ENCODE results near the gene STIP1.

STIP1 gene

DNA sequence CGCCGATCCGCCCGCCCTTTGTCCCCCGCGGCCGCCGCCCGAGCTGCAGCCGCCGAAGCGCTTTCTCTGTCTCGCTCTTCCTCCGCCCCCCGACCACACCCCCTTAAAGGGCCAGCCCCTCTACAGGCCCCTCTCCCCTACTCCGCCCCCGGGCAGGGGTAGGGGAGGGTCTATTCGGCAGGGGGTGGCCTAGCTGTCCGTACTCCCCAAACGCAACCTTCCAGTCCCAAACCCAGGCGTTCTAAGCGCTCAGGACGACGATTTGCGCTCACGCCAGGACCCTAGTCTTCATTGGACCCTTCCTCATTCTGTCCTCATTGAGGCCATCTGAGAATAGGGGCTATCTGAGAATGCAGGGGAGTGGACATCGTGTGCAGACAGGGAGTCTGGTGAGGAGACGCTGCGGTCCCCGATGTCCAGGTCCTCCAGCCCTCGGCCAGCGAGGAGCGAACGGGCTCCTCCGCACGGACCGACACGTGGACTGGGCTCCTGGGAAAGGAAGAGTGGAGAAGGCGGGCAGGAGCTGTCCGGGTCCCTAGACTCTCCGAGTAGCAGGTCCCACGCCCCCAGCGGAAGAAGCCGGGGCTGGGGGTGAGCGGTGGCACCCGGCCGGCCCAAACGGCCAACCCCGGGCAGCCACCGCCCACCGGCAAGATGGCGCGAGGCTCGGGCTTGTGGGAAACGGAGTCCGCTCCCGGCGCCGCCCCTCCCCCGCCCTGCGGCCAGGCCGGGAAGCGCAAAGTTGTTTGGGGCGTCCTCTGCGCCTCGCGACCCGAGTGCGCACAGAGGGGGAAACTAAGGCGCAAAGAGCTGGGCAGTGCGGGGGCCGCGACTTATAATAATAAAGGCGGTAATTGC lies 61.1 kb downstream of the STIP1 start, which contains the start of gene PPP1R14B:
PPP1R14B (minus strand) TSS at position 73 of the 858 bp plus-strand sequence. CDS start 270 bp downstream, outside the sequence.
- peak; percentile 86 for DNase-seq (ENCODE audit: low spot score)
- Mint-ChIP-seq H3K9me3 (no peaks in the 10 kb centered on the region), H3K27me3 (ENCODE audit: low read depth) (no peaks in the 10 kb centered on the region), H3K27ac (peak within 1 kb of the TSS; percentile 80), H3K4me1 (ENCODE audit: low read depth) (peaks cover 27% of the 10 kb centered on the region), H3K36me3 (ENCODE audit: low read depth) (peaks cover 14% of the 10 kb centered on the region), H3K4me3 (peak within 1 kb of the TSS; percentile 91)

DNA sequence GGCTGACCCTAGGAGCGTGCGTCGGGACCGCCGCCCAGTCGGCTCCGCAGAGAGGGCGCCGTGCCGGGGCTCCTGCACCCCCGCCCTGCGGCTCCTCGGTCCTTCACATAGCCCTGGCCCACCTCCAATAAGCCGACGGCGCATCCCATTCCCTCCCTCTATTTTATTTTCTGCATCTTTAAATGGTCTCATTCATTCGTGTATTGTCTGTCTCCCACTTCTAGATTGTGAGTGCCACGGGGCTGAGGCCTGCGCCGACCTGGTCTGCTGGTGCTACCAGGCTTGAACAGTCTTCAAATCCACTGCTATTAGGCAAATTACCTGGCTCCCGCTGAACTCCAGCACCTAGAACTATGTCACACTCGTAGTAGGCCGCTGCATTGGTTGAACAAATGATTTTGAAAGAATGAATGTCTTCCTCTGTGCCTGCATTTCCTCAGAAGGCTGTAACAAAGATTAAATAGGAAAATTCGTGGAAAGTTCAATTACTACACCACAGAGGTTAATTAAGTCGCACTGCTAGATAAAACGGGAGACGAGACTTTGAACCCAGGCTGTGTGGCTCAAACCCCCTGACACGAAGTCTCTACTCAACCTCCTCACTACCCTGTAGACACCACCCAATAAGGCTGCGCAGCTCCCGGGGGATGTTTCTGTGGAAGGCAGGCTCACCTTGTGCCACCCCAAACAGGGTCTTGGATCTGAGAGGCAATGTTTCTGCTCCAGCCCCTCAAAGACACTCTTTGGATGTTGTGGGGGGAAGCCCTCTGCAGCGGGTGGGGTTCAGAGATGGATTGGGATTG lies 62.0 kb downstream of the STIP1 start:
- Mint-ChIP-seq H3K27me3 (ENCODE audit: low read depth) (no peaks in the 10 kb centered on the region), H3K4me1 (ENCODE audit: low read depth) (peaks cover 27% of the 10 kb centered on the region), H3K27ac (peak overlapping the region; percentile 38), H3K4me3 (peak overlapping the region; percentile 67), H3K9me3 (no peaks in the 10 kb centered on the region), H3K36me3 (ENCODE audit: low read depth) (peaks cover 12% of the 10 kb centered on the region)
- no peak for DNase-seq (ENCODE audit: low spot score)

DNA sequence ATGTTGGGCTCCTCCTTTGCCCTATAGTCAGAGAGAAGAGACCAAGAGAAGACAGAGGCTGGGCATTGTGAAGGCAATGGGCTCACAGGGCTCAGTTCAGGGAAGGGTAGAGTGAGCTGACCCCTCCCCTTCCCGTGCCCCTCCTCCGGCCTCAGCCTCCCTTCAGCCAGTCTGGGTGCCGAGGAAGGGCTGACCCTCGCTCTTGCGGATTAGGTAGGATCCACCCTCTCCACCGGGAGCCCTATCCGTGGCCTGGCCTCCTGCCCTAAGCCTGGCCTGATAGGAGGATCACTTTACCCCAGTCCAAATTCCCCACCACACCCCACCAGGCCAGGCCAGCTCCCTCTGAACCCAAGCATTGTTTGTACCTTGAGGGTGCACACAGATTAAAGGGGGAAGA lies 62.6 kb downstream of the STIP1 start:
- peaks cover 27% of the 10 kb centered on the region for H3K4me1 Mint-ChIP-seq (ENCODE audit: low read depth)
- H3K9me3 Mint-ChIP-seq, result no peaks in the 10 kb centered on the region
- no peak overlapping the region for H3K4me3 Mint-ChIP-seq
- H3K27me3 Mint-ChIP-seq (ENCODE audit: low read depth), result no peaks in the 10 kb centered on the region
- no peak for DNase-seq (ENCODE audit: low spot score)
- peaks cover 6% of the 10 kb centered on the region for H3K36me3 Mint-ChIP-seq (ENCODE audit: low read depth)
- no peak overlapping the region for H3K27ac Mint-ChIP-seq

DNA sequence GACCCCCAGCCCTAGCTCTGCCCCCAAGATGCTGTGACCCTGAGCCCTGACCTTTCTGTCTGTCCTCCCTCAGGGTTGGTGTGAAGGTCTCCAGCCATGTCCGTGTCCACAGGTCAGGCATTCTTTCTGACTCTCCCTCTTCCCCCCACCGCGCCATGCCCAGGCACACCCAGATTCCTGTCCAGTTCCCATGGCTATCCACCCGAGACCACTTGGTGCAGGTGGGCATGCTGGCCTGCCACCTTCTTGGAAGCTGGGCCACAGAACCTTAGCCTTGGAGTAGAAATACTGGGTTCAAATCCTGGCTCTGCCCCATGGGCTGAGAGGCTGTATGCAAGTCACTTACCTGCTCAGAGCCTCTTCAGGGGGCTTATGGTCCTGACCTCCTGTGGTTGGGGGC lies 63.1 kb downstream of the STIP1 start:
- H3K4me1 Mint-ChIP-seq (ENCODE audit: low read depth), result peaks cover 25% of the 10 kb centered on the region

DNA sequence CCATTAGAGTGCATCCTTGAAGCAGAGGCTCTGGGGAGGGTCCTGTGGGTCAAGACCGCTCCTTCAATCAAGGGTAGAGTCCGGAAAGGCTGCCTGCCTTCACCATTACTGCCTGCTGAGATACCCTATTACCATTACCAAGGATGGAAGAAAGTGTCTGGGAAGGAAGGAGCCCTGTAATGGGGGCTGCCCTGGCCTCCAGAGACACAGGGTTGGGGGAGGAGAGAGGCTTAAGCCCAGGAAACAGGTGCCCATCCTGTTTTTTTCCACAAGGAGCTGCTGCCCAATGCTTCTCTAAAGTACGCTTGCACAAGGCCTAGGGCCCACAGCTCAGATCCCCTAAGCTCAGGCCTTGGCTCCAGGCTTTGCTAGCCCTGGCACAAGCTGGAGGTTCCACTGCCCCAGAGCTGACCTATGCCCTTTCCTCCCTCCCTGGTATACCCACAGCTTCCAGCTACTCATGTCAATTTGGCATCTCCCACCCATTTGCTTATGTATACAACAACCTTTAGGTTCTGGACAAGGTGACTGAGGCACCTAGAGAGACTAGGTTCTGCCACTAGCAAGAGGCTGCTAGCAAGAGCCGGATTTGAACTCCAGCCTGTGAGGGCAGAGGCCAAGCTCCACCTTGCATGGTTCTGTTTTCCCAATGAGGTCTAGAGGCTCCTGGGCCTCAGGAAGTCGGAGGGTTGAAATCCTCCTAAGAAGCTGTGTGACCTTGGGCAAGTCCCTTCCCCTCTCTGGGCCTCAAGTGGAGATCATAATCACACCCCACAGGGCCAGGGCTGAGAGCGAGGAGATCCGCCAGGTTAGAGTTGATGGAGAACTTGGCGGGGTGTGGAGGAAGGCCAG lies 63.8 kb downstream of the STIP1 start:
- Mint-ChIP-seq H3K27ac (peak overlapping the region; percentile 7), H3K36me3 (ENCODE audit: low read depth) (no peaks in the 10 kb centered on the region), H3K4me3 (peak overlapping the region; percentile 50), H3K9me3 (no peaks in the 10 kb centered on the region), H3K27me3 (ENCODE audit: low read depth) (no peaks in the 10 kb centered on the region), H3K4me1 (ENCODE audit: low read depth) (peaks cover 25% of the 10 kb centered on the region)
- DNase-seq (ENCODE audit: low spot score), result no peak

More for the DNA sequence above, 63.1 kb downstream of the STIP1 start:
- Mint-ChIP-seq H3K9me3 (no peaks in the 10 kb centered on the region), H3K36me3 (ENCODE audit: low read depth) (peaks cover 2% of the 10 kb centered on the region), H3K27ac (no peak overlapping the region), H3K27me3 (ENCODE audit: low read depth) (no peaks in the 10 kb centered on the region), H3K4me3 (no peak overlapping the region)
- DNase-seq (ENCODE audit: low spot score), result no peak

GRCh38 chr11:64250415-64251015 lies 64.5 kb downstream of the STIP1 start:
- H3K36me3 Mint-ChIP-seq (ENCODE audit: low read depth), result no peaks in the 10 kb centered on the region
- no peaks in the 10 kb centered on the region for H3K27me3 Mint-ChIP-seq (ENCODE audit: low read depth)
- H3K27ac Mint-ChIP-seq, result no peak overlapping the region
- no peak for DNase-seq (ENCODE audit: low spot score)
- H3K9me3 Mint-ChIP-seq, result no peaks in the 10 kb centered on the region
- H3K4me1 Mint-ChIP-seq (ENCODE audit: low read depth), result peaks cover 25% of the 10 kb centered on the region
- H3K4me3 Mint-ChIP-seq, result peak overlapping the region; percentile 83

- Mint-ChIP-seq H3K4me1 (ENCODE audit: low read depth) (peaks cover 25% of the 10 kb centered on the region), H3K4me3 (peak within 1 kb of the TSS; percentile 90), H3K36me3 (ENCODE audit: low read depth) (no peaks in the 10 kb centered on the region), H3K27ac (peak within 1 kb of the TSS; percentile 77), H3K9me3 (no peaks in the 10 kb centered on the region), H3K27me3 (ENCODE audit: low read depth) (no peaks in the 10 kb centered on the region)
- peak; percentile 59 for DNase-seq (ENCODE audit: low spot score)
These were observed 65.2 kb downstream of the STIP1 start, which contains the start of gene PLCB3 for GRCh38 chr11:64251016-64251752. Gene PLCB3 (plus strand): TSS chr11:64251530. CDS start chr11:64251650, 120 bp downstream.

GRCh38 chr11:64251753-64252002 lies 65.7 kb downstream of the STIP1 start:
- H3K4me3 Mint-ChIP-seq, result peak overlapping the region; percentile 90
- DNase-seq (ENCODE audit: low spot score), result no peak
- peak overlapping the region; percentile 77 for H3K27ac Mint-ChIP-seq
- H3K36me3 Mint-ChIP-seq (ENCODE audit: low read depth), result no peaks in the 10 kb centered on the region
- no peaks in the 10 kb centered on the region for H3K9me3 Mint-ChIP-seq
- peaks cover 25% of the 10 kb centered on the region for H3K4me1 Mint-ChIP-seq (ENCODE audit: low read depth)
- H3K27me3 Mint-ChIP-seq (ENCODE audit: low read depth), result no peaks in the 10 kb centered on the region

DNA sequence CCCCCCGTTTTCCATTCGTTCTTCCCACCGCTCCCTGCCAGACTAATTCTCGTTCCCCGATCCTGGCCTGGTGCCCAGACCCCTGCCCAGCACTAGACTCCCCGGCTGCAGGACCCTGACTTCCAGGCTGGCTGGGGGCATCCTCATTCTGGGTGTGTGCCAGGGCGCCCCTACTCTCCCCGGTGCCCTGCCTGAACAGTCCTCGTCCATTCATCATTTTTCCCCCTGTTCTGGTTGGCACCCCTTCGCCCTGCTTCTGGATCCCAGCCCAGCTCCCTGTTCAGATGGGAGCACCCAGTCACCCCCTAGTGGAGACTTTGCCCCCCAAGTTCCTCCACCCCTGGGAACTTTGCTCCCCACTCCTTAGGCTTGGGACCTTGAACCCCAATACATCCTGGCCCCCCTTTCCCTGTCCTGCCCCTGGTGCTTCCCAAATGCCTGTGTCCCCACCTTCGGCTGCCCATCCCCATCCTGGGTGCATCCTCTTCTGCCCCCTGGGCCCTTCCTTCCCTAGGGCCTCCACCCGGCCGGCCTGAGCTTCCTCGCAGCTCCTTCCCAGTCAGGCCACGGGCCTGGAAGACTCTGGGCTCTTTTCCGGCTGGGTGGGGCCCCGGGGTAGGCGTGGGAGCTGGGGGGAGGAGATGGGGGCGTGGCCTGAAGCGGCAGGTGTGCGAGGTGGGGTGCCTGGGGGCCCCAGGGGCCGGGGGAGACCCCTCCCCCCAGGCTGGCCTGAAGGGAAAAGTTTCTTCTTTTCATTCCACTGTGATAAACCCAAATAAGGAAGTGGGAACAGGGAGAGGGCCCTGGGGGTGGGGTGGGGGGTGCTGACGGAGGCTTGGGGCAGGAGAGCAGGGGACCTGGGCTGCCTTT lies 66.3 kb downstream of the STIP1 start:
- Mint-ChIP-seq H3K27me3 (ENCODE audit: low read depth) (no peaks in the 10 kb centered on the region), H3K4me3 (peak overlapping the region; percentile 90), H3K9me3 (no peaks in the 10 kb centered on the region), H3K27ac (peak overlapping the region; percentile 77), H3K36me3 (ENCODE audit: low read depth) (no peaks in the 10 kb centered on the region), H3K4me1 (ENCODE audit: low read depth) (peaks cover 23% of the 10 kb centered on the region)
- DNase-seq (ENCODE audit: low spot score), result no peak

GRCh38 chr11:64253043-64253442 lies 67.1 kb downstream of the STIP1 start:
- Mint-ChIP-seq H3K9me3 (no peaks in the 10 kb centered on the region), H3K4me1 (ENCODE audit: low read depth) (peaks cover 19% of the 10 kb centered on the region), H3K27ac (no peak overlapping the region), H3K27me3 (ENCODE audit: low read depth) (no peaks in the 10 kb centered on the region), H3K36me3 (ENCODE audit: low read depth) (no peaks in the 10 kb centered on the region), H3K4me3 (peak overlapping the region; percentile 24)
- DNase-seq (ENCODE audit: low spot score), result no peak

DNA sequence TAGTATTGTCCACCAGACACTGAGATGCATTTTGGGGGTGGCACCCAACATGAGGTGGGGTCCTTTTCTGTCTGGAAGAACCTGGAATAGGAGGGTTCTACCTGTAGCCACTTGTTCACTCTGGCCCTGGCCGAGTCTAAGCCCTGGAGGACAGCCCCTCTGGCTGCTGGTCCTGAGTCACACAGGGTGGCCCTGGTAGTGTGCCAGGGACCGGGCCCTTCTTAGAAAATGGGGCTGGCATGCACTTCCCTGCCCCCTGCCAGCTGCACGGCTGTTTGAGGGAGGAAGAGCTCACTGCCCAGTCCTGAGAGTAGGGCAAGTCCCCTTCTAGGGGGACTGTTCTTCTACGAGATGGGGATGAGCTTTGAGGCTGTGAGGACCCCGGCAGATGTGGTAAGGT lies 67.5 kb downstream of the STIP1 start:
- Mint-ChIP-seq H3K27ac (no peak overlapping the region), H3K4me3 (peak overlapping the region; percentile 15), H3K27me3 (ENCODE audit: low read depth) (no peaks in the 10 kb centered on the region)

More for the DNA sequence above, 67.5 kb downstream of the STIP1 start:
- no peaks in the 10 kb centered on the region for H3K9me3 Mint-ChIP-seq
- peaks cover under 1% of the 10 kb centered on the region for H3K36me3 Mint-ChIP-seq (ENCODE audit: low read depth)
- peaks cover 18% of the 10 kb centered on the region for H3K4me1 Mint-ChIP-seq (ENCODE audit: low read depth)
- no peak for DNase-seq (ENCODE audit: low spot score)

Measured in T-helper 2 cell treated with Interferon-gamma antibody and Interleukin-4, amounts not matched to agents 5 μg/mL and 100 μg/mL, for 36 hours (primary cell).